GM10248 (cell line): ENCODE measurements around the gene QSOX1.

ENCODE experiments used
- CTCF ChIA-PET: fragments of 300-600 bp; sonication (Branson Sonifier 250); formaldehyde crosslinking; extraction: SDS; loops from one replicate; lab custom pipeline; 2021; ENCODE audit warnings: antibody characterized with exemption; lab: Yijun Ruan, JAX
- POLR2A ChIA-PET: fragments of 350-650 bp; sonication (Branson Sonifier 250); formaldehyde crosslinking; extraction: SDS; loops from one replicate; lab custom pipeline; 2020; ENCODE audit warnings: antibody characterized with exemption; lab: Yijun Ruan, JAX
- DNase-seq: peaks from one replicate; pipeline ENCODE4 v3.0.0; 2012; ENCODE audit errors: extremely low spot score
- CTCF ChIP-seq: IDR thresholded peaks from 2 replicates; pipeline ENCODE4 v1.5.1; 2012; ENCODE audit warnings: mild to moderate bottlenecking, low read depth; ENCODE audit errors: extremely low read depth, missing control alignments, control extremely low read depth

Gene QSOX1

DNA sequence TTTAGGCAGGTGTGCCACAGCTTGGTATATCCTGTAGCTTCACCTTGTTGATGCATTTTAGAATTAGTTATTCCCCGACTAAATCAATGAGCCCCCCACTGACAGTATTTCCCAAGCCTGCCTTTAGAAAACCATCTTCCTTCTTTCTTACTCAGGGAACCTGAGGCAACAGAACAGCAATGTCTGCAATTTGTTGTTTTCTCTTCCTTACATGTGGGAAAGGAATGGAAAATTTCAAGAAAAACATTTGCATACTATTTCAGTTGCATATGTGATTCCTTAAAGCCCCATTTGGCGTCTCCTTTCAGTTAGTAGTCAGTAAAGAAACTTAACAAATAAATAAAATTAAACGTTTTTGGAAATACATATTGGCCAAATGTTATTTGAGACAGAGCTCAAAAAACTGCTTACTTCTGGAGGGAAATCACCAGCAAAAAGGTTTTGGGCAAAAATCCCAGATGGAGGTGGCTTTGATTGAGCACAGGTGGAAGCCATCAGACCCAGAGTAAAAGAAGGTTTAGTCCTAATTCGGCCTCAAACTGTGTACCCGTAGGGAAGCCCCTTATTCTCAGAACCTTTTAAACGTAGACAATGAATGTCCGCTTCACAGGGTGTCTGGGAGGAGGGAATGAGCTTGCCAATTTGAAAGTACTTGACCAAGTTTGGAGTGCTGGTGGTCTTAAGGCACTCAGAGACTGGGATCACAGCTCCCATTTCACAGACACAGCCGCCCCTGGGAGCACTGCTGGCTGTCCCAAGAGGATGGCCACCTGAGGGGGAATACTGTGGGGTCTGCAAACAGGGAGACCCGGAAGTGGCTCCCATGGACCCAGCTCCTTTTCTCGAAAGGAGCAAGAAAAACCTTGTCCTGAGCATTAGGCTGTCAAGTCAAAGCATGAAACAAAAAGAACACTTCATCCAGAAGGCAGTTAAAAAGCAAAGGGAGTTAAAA, 84.8 kb downstream of the QSOX1 start:
- POLR2A ChIA-PET, result no interaction called here
- CTCF ChIA-PET, result interaction anchor here (1.1 to 1.6 kb wide), 3 partner anchors 10 to 31 kb away, joined by 3 to 5 read pairs (median 3); no protein-coding TSS in a partner anchor
- DNase-seq, result no peak
- no peak for TF ChIP-seq CTCF

GRCh38 chr1:180241716-180242544, 87.3 kb downstream of the QSOX1 start:
- TF ChIP-seq CTCF, result no peak
- CTCF ChIA-PET, result interaction anchor here (0.8 to 1.9 kb wide), 2 partner anchors 11 to 427 kb away, joined by 3 to 5 read pairs; no protein-coding TSS in a partner anchor
- POLR2A ChIA-PET, result interaction anchor here (0.6 kb wide), 1 partner anchor 427 kb away, joined by 3 read pairs; no protein-coding TSS in a partner anchor
- no peak for DNase-seq

GRCh38 chr1:180243517-180244221, 89.0 kb downstream of the QSOX1 start:
- DNase-seq, result no peak
- ChIA-PET POLR2A (no interaction called here), CTCF (interaction anchor here (1.5 kb wide), 1 partner anchor 9 kb away, joined by 3 read pairs; no protein-coding TSS in a partner anchor)
- TF ChIP-seq CTCF, result no peak

DNA sequence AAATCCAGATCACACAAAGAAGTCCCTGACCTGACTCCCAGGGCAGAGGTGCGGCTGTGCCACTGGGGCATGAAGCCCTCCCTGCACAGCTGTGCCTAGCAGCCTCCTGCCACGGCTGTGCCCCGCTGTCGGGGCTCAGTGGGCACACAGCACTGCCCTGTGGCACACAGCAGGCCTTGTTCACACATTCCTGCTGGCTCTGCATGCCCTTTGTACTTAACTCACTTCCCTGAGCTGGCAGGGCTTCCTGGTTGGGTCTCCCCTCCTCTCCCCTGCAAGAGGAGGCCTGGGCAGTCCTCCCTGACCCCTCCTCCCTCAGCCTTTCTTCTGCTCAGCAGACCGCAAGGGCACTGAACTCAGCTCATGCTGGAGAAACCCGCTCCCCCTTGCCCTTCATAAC, 90.2 kb downstream of the QSOX1 start:
- CTCF ChIA-PET, result interaction anchor here (1.5 kb wide), 1 partner anchor 8 kb away, joined by 3 read pairs; no protein-coding TSS in a partner anchor
- DNase-seq, result no peak
- POLR2A ChIA-PET, result no interaction called here
- no peak for TF ChIP-seq CTCF

- TF ChIP-seq CTCF, result no peak
- POLR2A ChIA-PET, result no interaction called here
- DNase-seq, result no peak
- CTCF ChIA-PET, result no interaction called here
These were observed 91.9 kb downstream of the QSOX1 start for GRCh38 chr1:180246579-180246978.
